Astrocyte (in vitro differentiated cells and primary cell): ENCODE measurements around the gene ZSCAN10.

Source experiments
- EZH2 ChIP-seq: IDR thresholded peaks from 2 replicates; pipeline ENCODE4 v1.6.1; 2012; ENCODE audit warnings: mild to moderate bottlenecking, low read length, inconsistent platforms; ENCODE audit not compliant: insufficient read depth
- TF ChIP-seq, protein P1 (sequence below): IDR thresholded peaks from 2 replicates; pipeline ENCODE4 v1.5.1; 2011; ENCODE audit warnings: low read depth, mild to moderate bottlenecking, inconsistent platforms, low read length, moderate library complexity; ENCODE audit not compliant: insufficient read depth

DNA sequence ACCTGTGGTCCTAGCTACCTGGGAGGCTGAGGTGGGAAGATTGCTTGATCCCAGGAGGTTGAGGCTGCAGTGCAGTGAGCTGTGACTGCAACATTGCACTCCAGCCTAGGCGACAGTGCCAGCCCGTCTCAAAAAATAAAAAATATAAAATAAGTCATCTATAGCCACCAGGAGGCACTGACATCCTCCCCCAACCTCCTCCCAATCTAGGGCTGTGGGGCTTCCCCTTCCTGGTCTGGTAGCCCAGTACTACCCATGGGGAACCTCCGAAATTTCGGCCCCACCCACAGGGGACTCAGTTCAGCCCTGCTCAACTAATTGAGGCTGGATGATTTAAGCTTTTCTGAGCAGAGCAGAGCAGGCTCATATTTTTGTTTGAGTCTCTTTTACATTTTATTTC lies 3.2 kb downstream of the ZSCAN10 start:
- TF ChIP-seq, protein P1, sequence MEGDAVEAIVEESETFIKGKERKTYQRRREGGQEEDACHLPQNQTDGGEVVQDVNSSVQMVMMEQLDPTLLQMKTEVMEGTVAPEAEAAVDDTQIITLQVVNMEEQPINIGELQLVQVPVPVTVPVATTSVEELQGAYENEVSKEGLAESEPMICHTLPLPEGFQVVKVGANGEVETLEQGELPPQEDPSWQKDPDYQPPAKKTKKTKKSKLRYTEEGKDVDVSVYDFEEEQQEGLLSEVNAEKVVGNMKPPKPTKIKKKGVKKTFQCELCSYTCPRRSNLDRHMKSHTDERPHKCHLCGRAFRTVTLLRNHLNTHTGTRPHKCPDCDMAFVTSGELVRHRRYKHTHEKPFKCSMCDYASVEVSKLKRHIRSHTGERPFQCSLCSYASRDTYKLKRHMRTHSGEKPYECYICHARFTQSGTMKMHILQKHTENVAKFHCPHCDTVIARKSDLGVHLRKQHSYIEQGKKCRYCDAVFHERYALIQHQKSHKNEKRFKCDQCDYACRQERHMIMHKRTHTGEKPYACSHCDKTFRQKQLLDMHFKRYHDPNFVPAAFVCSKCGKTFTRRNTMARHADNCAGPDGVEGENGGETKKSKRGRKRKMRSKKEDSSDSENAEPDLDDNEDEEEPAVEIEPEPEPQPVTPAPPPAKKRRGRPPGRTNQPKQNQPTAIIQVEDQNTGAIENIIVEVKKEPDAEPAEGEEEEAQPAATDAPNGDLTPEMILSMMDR, result no peak
- no peak for TF ChIP-seq EZH2
